LoVo (cell line): ENCODE results near the gene RPUSD3.
"Not testable (repeated sequence)": the region's sequence is repeated elsewhere in the genome, so short reads cannot be mapped to it uniquely, and the experiment has no call there.

Source experiments
- DNase-seq: peaks from one replicate; pipeline ENCODE4 v3.0.0-alpha.2; 2016; ENCODE audit warnings: low spot score

RPUSD3 gene

GRCh38 chr3:9865125-9865637 is 21.4 kb upstream of the RPUSD3 start:
- DNase-seq, result not testable (repeated sequence)

GRCh38 chr3:9864200-9864927 is 20.6 kb upstream of the RPUSD3 start:
- DNase-seq, result no peak

GRCh38 chr3:9863058-9863772 is 19.4 kb upstream of the RPUSD3 start:
- no peak for DNase-seq

GRCh38 chr3:9862391-9863057 is 18.7 kb upstream of the RPUSD3 start:
- DNase-seq, result peak; percentile 59

DNA sequence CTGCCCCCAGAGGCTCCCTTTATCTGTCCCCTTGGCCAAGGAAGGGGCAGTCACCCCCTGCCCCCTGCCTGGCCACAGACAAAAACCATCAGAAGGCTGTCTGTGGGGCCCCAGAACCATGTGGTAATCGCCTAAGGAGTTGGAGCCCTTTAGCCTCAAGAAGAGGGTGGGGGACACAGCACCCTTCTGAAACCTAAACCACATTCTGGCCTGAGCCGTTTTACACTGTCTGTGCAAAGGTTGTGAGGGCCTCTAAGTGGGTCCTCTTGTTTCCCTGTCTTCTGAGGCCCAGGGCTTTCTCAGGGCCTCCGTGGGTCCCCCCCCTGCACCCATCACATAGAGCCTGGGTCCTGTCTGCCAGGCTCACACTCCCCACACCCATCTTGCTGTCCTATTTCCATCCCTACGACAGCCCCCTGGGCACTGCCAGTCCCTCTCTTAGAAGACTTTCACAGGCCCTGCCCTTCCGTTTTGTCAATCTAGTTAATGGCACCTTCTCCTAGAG is 17.9 kb upstream of the RPUSD3 start:
- no peak for DNase-seq

DNA sequence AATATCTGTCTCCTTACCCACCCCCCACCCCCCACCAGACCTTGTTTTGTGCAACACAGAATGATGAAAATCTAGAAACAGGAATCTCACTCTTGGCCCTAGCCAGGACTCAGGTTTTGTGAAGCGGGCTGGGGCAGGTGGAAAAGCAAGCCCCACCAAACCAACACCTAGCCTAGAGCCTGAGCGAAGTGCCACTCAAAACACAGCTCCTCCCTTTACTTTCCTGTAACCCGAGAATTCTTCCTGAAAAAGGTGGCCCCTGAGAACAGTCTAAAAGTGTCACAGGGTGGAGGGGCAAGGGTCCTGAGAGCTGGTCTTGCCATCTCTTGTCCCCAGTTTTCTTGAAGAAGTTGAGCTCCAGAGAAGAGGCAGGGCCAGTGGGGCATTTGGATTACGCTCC is 17.4 kb upstream of the RPUSD3 start:
- no peak for DNase-seq

- no peak for DNase-seq
These were observed 15.8 kb upstream of the RPUSD3 start for GRCh38 chr3:9859530-9860025.

GRCh38 chr3:9855594-9855993 is 11.8 kb upstream of the RPUSD3 start:
- no peak for DNase-seq

DNA sequence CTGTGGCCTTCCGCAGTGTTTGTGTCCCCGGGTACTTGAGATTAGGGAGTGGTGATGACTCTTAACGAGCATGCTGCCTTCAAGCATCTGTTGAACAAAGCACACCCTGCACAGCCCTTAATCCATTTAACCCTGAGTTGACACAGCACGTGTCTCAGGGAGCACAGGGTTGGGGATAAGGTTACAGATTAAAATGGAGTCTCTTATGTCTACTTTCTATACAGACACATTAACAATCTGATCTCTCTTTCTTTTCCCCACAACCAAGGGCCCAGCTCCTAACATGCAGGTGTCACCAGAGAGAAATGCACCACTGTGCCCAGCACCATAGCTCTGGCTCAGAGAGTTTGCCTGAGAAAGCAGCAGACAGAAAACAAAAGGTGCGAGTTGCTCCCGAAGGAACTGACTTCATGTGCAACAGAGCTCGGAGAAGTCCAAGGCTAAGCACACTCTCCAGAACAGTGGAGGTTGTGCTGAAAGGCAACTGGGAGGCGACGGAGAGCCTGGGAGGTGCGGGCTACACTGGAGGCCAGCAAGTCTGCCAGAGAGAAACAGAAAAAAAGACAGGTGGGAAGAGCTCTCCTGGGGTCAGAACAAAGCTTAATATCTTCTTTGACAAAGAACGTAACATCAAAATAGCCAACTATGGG is 10.6 kb upstream of the RPUSD3 start:
- DNase-seq, result not testable (repeated sequence)

GRCh38 chr3:9852528-9852927 is 8.7 kb upstream of the RPUSD3 start:
- DNase-seq, result no peak

DNA sequence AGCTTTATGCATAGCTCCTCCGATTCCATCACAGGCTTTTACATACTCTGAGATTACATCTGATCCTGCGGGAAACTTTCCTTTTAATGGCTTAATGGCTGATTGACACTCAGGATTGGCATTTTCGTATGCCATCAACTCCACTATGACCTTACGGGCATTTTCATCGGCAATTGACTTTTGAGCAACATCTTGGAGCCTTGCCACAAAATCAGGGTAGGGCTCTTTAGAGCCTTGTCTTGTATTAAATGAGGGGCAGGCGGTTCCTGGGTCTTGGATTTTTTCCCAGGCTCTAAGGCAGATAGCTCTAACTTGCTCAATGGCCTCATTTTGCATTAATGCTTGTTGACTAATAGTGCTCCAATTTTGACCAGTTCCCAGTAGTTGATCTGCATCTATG is 8.1 kb upstream of the RPUSD3 start:
- DNase-seq, result not testable (repeated sequence)

GRCh38 chr3:9851383-9851782 is 7.6 kb upstream of the RPUSD3 start:
- DNase-seq, result not testable (repeated sequence)

DNA sequence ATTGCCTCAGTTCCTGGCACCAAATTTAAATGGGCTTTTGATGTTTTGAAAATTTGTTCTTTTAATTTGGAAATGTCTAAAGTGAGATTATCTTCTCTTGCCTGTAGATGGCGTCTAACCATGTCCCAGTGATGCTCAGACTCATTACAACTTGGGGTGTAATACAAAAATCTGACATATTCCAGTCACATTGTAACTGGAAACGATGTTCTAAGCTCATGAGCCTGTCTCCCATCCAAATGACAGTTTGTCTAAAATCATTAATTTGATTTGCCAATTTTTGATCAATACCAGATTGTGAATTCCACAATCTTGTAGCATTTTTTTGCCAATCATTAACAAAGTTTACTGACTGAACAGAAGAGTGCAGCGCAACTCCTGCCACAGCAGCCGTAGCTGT is 5.1 kb upstream of the RPUSD3 start:
- DNase-seq, result peak; percentile 26

DNA sequence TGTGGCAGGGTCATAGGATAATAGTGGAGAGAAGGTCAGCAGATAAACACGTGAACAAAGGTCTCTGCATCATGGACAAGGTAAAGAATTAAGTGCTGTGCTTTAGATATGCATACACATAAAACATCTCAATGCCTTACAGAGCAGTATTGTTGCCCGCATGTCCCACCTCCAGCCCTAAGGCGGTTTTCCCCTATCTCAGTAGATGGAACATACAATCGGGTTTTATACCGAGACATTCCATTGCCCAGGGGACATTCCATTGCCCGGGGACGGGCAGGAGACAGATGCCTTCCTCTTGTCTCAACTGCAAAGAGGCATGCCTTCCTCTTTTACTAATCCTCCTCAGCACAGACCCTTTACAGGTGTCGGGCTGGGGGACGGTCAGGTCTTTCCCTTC is 4.1 kb upstream of the RPUSD3 start:
- DNase-seq, result not testable (repeated sequence)

GRCh38 chr3:9846931-9847488 is 3.2 kb upstream of the RPUSD3 start:
- no peak for DNase-seq

DNA sequence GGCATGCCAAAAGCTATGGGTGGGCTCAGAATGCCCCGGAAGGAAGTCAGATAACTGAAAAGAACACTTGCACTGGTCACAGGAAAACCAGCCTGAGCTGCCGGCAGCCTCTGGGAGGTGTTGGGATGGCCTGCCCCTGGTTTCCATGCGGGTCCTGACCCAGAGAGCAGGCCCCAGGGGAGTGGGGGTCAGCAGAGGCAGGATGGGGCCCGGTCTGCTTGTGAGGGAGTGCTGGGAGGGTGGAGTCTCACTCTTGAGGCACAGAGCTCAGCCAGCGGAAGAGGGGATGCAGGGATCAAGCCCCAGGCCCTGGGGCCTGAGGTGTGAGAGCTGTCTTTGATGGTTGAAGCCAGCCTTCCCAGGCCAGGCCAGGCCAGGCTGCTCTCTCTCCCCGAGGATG is 2.4 kb upstream of the RPUSD3 start:
- no peak for DNase-seq

DNA sequence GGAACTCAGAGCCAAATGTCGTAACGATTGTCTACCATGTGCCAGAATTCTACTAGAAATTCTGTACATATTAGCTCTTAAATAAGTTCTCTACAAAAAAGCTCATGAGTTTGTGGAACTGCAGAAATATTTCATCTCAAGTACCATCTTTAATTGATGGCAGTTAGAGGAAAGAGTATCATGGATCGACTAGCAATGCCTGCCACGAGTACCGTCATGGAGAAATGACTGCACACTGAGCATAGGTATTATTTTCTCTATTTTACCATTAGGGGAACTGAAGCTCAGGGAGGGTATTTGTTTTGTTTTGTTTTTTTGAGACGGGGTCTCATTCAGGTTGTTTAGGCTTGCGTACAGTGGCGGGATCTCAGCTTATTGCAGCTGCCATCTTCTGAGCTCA is 2.8 kb downstream of the RPUSD3 start:
- DNase-seq, result no peak

DNA sequence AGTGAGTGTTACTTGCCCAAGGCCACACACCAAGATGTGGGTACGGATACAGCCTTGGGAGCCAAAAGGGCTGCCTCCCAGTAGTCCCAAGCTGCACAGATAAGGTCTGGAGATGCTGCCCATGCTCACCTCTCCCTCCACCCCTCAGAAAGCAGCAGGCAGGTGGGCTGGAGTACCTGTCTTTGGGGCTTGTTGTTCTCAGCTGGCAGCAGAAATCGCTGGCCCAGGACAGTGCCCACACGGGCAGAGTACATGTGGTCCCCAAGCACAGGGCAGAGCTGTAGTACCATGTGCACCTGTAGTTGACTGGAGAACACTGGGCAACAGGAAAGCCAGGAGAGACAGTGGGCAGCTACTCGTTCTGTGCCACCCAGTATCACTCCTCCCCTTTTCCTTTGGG is 5.0 kb downstream of the RPUSD3 start:
- no peak for DNase-seq

DNA sequence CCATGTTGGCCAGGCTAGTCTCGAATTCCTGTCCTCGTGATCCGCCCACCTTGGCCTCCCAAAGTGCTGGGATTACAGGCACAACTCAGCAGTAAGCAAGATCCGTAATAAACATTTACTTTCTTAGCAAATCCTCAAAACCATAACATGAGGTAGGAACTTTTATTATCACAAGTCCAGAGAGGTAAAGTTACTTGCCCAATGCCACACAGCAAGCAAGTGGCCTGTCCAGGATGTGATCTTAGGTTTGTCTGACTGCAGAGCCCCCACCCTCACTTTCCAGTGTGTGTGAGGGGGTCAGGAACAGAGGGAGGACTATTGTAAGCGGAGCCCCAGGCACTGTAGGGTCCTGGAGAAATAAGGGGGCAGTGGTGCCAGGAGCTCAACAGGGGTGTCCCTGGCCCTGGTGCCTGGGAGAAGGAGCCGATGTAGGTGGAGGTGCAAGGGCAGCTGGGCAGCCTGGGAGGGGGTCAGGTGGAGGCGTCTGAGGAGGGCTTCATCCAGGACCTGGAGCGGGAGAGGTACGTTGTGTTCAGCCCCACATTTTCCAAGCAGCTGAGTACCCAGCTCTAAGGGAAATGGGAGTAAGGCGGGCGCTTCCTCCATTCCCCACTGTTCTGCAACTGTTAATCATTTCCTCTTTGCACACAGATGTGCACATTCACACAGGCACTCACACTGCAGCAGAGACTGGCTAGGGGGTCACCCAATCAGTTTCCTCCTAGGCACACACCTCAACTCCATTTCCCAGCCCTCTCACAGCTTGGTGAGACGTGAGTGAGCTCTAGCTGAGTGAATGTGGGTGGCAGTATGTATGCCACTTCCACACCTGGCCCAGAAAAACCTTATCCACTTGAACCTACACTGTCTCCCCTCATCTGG is 5.9 kb downstream of the RPUSD3 start:
- no peak for DNase-seq

DNA sequence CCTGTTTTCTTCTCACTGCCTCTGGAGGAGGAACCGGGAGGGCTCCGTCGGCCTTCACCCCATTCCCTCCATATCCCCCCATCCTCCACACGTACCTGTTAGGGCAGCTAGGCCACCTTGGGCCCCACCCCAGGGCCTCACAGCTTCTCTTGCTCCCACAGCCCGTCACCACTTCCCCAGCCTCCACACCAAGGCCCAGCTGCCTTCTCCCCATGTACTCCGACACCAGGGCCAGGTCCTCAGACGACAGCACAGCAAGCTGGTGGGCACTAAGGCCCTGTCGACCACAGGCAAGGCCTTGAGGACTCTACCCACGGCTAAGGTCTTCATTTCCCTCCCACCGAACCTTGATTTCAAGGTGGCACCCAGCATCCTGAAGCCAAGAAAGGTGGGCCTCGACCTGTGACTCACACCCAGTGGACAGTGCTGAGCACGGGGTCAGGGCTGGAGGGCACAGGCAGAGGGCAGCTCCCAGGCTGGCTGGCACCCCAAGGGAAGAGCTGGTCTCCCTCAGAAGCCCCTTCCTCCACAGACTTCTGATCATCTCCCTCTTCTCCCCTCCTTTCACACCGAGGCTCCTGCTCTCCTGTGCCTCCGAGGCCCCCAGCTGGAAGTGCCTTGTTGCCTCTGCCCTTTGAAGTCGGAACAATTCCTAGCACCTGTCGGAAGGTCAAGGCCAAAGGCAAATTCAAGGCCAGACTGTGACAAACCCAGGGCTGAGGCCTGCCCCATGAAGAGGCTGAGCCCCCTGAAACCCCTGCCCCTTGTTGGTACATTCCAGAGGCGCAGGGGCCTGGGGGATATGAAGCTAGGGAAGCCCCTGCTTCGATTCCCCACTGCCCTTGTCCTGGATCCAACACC is 9.1 kb downstream of the RPUSD3 start:
- no peak for DNase-seq
